Fibroblast of pulmonary artery (primary cell): ENCODE results near the gene ARHGEF12.
"Not testable (repeated sequence)": the region's sequence is repeated elsewhere in the genome, so short reads cannot be mapped to it uniquely, and the experiment has no call there.

Experiments
- DNase-seq: peaks from one replicate; pipeline ENCODE4 v3.0.0-alpha.2; 2010; ENCODE audit warnings: low read depth
- H3K4me3 ChIP-seq: replicated peaks from 2 replicates; pipeline ENCODE4 v1.5.1; 2011; ENCODE audit warnings: low read depth, mild to moderate bottlenecking, control low read depth, low read length, moderate library complexity
- CTCF ChIP-seq: IDR thresholded peaks from 2 replicates; pipeline ENCODE4 v1.5.1; 2011; ENCODE audit warnings: mild to moderate bottlenecking, control low read depth, low read length, inconsistent platforms; ENCODE audit errors: missing control alignments

ARHGEF12 gene

DNA sequence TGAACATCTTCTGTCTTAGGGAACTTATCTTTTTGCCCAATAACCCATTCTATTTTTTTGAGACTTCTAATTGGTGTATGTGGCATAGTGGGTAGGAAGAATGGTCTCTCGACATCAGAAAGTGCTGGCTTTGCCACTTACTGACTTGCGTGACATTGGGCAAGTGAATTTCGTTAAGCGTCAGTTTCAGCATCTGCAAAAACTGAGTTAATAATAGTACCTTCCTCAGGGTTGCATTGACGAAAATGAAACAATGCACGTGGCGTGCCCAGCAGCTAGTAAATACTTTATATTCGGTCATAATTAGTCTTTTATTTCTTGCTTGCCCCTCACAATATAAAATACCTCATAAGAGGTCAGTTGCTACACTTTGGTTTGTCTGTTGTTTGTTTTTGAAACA lies 162.9 kb downstream of the ARHGEF12 start:
- DNase-seq, result no peak
- TF ChIP-seq CTCF, result no peak

DNA sequence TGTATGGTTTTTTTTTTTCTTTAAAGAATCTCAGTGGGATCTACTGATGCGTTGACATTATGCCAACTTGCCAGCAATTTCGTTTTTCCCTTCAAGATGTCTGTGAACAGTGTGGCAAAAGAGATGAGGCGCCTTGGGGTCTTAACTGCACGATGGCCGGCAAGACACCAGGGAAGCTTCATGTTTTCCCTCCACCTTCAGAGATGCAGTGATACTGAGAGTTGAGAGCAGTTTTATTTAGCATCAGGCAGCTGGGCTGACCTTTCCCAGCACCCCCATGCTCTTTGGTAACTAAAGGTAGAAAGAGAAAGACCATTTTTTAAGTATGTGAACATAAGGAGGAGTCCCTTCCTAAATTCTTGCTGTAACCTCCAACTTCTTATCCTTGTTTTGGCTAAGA lies 163.6 kb downstream of the ARHGEF12 start:
- no peak overlapping the region for H3K4me3 ChIP-seq
- no peak for TF ChIP-seq CTCF
- DNase-seq, result no peak

More for the DNA sequence above, 162.9 kb downstream of the ARHGEF12 start:
- H3K4me3 ChIP-seq, result no peak overlapping the region

GRCh38 chr11:120500414-120501071 lies 164.3 kb downstream of the ARHGEF12 start:
- no peak overlapping the region for H3K4me3 ChIP-seq
- DNase-seq, result no peak
- no peak for TF ChIP-seq CTCF

DNA sequence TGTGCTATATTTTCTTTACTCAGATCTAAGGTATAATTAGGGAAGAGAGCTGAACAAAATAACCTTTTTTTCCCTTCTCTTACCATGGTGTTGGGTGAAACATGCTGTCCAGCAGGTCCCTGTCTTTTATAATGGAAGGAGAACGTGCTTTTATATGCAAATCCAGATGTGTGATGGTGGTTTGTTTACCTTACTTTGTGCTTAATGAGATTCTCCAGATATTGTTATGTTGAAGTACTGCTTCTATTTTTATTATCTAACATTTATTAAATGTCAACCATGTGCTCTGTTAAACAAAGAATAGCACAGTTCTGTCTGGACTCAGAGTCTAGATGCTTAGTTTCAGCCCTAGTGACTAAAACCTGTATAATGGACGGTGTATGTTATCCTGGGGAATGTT lies 165.2 kb downstream of the ARHGEF12 start:
- H3K4me3 ChIP-seq, result no peak overlapping the region
- DNase-seq, result no peak
- TF ChIP-seq CTCF, result no peak

- no peak for DNase-seq
- H3K4me3 ChIP-seq, result no peak overlapping the region
- no peak for TF ChIP-seq CTCF
Observed at GRCh38 chr11:120501976-120502755, 166.0 kb downstream of the ARHGEF12 start.

DNA sequence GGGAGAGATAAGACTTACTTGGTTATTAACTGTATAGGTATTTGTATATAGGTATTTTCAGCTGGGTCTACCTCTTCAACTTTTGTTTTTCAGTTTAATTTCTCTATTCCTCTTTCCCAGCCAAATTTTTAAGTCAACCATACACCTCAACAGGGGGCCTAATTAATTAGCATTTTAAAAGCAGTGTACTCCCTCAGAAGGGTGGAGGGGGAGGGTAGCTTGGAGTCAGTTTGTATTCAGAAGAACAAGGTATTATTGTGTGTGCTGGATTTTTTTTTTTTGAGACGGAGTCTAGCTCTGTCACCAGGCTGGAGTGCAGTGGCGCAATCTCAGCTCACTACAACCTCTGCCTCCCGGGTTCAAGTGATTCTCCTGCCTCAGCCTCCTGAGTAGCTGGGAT lies 167.3 kb downstream of the ARHGEF12 start:
- not testable (repeated sequence) for DNase-seq, H3K4me3 ChIP-seq

DNA sequence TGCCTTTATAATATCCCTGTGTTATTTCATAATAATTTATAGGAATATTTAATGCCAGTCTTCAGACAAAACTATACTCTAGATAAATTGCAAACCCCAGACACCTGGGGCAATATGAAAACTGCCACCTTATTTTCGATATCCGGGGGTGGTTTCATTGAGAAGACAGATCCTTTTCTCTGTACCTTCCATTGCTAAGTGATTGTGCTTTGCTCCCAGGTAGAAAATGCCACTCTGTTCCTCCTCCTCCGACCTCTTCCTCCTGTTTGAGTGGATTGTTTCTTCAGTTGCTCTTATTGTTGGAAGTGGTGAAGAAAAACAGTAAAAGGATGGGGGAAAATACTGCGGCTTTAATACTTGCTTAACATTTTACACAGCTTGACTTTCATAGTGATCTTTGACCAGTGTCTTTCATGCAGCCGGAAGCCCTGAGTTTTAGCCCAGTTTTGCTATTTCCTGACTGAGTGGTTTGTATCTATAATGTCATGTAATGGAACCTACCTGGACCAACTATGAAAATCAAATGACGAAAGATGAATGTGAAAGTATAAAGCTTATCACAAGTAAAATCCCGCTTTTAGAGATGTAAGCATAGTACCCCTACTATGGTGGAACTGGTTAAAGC lies 169.7 kb downstream of the ARHGEF12 start:
- no peak for TF ChIP-seq CTCF
- DNase-seq, result no peak
- H3K4me3 ChIP-seq, result no peak overlapping the region
